GOT3 (cell line): ENCODE measurements around the gene SLC49A3.
"Not testable (repeated sequence)": the region's sequence is repeated elsewhere in the genome, so short reads cannot be mapped to it uniquely, and the experiment has no call there.

Experiments used
- DNase-seq: peaks from one replicate; lab custom pipeline; 2025; ENCODE audit warnings: mixed read lengths; lab: John Stamatoyannopoulos, UW

SLC49A3 gene

DNA sequence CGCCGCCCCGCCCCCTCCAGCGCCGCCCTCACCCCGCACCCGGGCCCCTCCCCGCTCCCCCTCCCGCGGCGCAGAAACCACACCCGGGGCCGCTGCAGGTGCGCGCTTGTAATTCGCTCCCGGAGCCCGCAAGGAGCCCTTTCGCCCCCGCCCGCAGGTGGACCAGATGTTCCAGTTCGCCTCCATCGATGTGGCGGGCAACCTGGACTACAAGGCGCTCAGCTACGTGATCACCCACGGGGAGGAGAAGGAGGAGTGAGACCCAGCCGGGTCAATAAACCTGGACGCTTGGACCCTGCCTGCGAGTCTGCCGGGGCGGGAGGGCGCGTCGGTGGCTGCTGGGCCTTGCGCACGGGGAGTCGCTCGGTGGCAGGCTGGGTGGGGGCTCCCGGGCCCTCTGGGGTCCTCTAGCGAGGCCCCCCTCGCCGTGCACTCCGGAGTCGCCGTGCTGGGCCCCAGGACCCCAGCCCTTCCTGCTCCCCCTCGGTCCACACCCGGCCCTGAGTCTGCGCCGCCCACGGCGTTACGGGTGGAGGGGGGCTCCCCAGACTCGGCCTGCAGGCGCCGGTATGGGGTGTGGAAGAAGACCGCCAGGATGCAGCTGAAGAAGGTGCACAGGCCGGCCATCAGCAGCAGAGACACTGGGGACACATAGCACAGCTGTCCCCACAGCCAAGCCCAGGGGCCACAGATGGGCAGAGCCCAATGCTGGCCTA is 7.1 kb downstream of the SLC49A3 start:
- no peak for DNase-seq

DNA sequence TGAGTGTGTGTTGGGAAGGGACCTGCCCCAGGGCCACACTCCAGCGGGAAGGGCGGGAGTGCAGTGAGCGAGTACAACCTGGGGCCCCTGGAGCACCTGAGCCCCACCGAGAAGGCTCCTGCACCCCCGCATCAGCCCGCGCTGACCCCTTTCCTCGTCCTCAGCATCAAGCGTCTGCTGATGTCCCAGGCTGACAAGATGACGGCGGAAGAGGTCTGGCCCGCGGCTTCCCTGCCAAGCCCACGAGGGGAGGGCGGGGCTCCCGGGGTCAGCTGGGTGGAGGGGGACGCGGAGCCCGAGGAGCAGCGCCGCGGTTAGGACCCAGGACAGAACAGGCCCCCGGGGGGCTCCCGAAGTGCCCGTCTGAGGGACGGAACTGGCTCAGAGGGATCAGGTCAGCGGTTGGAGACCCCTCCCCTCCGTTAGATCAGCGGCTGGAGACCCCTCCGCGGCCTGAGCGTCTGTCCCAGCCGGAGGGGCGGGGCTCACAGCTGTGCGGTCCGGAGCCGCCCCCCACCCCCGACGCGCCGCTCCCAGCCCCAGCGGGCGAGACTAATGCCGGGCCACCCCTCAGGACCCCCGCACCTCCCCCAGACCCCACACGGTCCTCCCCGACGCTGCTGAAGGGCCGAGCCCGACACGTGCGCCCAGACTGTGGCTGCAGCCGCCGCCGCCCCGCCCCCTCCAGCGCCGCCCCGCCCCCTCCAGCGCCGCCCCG is 7.9 kb downstream of the SLC49A3 start:
- no peak for DNase-seq

DNA sequence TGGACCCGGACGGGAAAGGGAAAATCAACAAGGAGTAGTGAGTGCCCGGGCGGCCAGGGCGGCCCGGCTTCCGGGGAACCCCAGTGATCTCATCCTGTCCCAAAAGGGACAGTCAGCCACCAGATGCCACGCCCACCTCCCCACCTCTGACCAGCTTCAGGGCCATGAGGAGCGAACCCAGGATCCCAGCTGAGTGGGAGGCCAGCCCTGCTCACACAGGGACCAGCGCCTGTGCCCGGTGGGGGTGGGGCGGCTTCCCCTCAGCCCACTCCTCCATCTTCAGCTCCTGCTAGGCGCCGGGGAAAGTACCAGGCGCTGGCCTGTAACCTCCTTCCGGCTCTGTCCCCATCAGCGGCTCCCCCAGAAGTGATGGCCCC is 8.4 kb downstream of the SLC49A3 start:
- DNase-seq: no peak

- no peak for DNase-seq
Measured at GRCh38 chr4:680091-680490, 8.9 kb downstream of the SLC49A3 start.

GRCh38 chr4:679629-680028 is 9.3 kb downstream of the SLC49A3 start:
- DNase-seq: no peak

DNA sequence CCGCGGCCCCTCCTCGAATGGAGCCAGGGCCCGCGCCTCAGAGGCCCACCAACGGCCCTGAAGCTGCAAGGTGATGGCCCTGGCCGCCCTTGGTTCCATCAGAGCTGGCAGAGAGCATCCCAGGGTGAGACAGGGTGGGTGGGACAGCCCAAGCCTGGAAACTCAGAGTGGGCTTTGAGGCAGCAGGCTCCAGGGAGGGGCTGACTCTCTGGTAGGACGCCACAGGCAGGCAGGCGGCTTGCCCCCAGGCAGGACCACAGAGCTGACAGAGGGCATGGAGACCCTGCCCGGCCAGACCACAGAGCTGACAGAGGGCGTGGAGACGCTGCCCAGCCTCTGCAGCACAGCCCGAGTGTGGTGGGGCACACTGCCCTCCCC is 9.9 kb downstream of the SLC49A3 start:
- DNase-seq: no peak

DNA sequence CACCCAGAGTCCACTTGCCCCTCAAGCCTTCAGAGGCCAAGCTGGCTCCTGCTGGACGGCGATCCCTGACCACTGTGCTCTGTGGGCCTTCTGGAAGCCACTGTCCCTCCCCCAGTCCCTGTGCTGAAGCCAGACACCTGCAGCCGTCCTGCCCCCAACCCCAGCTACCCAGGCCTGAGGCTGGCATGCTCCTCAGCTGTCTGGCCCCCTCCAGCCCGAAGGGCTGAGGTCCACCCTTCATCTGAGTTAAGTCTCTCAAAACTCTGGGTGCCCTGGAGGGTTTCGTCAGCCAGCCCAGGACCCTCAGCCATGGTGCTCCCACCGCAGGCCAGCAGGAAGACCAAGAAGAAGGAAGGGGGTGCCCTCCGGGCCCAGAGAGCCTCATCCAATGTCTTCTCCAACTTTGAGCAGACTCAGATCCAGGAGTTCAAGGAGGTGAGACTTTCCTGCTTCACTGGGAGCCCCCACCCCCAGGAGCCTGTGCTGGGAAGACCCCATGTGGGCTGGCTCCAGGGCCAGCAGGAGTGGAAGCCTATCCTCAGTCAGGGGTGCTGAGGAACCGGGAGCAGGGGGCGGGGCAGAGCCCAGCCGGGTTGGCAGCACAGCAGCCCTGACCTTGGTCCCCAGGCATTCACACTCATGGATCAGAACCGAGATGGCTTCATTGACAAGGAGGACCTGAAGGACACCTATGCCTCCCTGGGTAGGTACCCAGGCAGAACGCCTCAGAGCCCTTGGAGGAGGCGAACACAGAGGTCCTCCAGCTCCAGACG is 10.4 kb downstream of the SLC49A3 start:
- DNase-seq: no peak

GRCh38 chr4:677431-678293 is 11.3 kb downstream of the SLC49A3 start:
- no peak for DNase-seq

GRCh38 chr4:676871-677235 is 12.1 kb downstream of the SLC49A3 start:
- no peak for DNase-seq

DNA sequence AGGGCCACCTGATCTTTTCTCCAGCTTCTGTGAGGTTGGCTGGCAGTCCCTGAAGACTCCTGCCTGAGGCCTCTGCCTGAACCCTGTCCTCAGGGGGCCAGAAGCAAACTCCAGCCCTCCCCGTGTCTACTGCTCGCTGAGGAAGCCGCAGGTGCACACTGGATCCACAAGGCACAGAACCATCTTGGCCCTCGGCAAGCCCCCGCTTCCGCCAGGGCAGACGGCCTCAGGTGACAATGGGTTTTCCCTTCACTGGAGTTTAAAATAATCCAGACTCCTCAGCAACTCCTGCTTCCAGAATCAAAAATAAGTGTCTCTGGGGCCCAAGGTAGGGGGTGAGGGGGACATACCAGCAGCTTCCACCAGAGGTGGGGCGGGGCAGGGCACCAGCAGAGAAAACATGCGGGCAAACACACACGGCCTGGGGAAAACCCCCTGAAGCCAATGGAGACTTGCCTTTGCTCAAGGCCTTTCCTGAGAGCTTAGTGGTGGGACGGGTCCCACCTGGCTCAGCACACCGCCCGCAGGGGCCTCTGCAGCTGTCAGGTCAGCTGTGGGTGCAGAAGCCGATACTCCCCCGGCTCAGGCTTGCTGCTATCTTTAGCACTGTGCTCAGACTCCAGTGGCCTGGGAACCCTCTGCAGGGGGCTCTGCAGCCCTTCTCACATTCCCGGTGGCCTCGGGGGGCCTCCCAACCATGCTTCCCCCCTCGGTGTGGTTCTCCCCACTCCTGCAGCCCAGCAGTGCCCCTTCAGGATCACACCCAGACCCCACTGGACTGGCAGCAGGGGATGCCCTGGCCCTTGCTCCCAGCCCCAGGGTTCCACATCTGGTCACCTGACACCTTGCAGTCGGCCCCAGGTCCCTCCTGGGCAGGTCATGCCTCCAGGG is 12.7 kb downstream of the SLC49A3 start:
- DNase-seq: no peak

GRCh38 chr4:675036-675882 is 13.7 kb downstream of the SLC49A3 start:
- DNase-seq: no peak

DNA sequence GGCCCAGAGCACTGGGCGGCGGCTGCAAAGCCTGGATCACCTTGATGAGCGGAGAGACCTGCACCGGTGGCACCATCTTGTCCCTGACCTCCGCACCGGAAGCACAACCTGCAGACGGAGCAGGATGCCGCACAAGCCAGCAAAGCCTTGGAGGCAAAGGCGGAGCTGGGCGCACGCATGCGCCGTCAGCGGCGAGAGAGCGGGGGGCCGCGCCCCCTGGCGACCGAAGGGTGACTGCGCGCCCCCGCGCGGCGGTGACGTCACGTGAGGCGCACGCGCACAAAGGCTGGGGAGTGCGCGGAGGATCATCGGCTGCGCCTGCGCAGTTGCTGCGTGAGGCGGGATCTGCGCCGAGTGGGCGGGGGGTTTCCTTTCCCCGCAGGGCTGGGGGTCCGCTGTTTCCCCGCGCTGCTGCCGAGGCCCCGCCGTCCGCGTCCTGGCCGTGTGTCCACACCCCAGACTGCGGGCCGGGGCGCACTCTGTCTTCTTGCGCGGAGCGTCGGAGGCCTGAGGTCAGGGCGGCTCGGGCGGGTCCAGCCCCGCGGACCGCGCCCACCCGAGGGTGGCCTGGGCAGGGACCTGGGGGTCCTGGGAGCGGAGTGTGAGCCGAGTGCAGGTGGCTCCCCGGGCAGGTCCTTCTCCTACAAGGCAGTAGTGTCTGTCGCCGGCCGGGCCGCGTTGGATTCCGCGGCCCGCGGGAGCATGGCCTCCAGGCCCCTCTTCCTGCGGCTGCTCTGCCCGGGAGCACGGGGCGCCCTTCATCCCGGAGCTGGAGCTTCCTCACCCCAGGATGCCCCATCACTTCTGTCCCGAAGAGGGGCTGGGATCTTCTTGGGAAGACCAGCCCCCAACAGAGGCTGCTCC is 14.5 kb downstream of the SLC49A3 start, which contains the start of the genes ATP5ME and MYL5:
Gene ATP5ME (minus strand): TSS at position 105 of the 864 bp plus-strand sequence. CDS start 29 bp downstream, at position 76.
Gene MYL5 (plus strand): TSS at position 371 of the 864 bp plus-strand sequence. CDS start 3,485 bp downstream, outside the sequence.
- peak; percentile 96 for DNase-seq

DNA sequence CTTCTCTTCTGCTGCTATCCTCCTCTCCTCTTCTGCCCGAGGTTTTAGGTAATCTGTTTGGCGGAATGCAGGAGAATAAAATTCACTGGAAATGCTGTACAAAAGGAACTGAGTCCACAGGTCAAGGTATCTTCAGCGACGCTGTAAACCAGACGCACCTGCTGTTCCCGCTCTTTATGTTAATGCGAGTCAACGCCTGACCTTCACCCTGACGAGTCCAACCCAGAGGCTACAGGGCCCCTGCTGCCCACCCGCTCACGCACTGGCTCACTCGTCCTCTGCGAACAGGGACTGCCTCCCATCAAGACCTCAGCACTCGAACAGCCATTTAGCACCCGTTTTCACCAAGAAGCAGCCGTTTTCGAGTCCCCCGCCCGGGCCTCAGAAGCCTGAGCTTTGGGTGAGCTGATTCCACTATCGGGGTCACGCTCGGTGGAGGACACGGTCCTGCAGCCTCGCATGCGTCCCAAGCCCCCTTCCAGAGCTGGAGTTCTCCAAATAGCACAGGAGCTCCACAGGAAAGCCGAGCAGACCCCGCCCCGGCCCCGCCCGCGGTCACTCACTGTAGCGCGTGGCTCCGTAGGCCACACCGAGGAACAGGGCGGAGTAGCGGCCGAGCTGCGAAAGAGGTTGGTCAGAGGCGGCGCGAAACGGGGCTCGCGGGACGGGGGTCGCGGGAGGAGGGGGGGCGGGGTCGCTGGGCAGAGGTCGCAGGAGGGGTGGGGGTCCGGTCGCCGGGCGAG is 15.4 kb downstream of the SLC49A3 start:
- DNase-seq: no peak

GRCh38 chr4:671769-672168 is 17.2 kb downstream of the SLC49A3 start:
- DNase-seq: no peak

GRCh38 chr4:669806-670559 is 19.0 kb downstream of the SLC49A3 start:
- not testable (repeated sequence) for DNase-seq

DNA sequence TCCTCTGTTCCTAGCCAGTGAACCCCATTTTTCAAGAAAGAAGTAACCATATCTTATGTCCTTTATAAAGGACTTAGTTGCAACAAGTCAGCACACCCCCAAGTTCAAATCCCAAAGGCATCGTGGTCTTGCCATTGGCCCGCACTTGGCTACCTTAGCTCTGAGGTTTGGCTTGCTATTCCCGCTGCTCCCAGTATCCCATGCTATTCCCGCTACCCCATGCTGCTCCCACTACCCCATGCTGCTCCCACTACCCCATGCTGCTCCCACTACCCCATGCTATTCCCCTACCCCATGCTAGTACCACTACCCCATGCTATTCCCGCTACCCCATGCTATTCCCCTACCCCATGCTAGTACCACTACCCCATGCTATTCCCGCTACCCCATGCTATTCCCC is 20.7 kb downstream of the SLC49A3 start:
- not testable (repeated sequence) for DNase-seq

- DNase-seq: no peak
Measured at GRCh38 chr4:667545-667925, 21.4 kb downstream of the SLC49A3 start.
